ENCODE measurements around the gene GLMN. TPM values are rescaled to one million over a fixed set of nuclear protein-coding genes. Genes with fewer than 3 reads are reported as not detected.
A peak's percentile ranks its signal among the peaks of the same experiment; 100 is the strongest.

The GLMN gene
- total RNA-seq, 1 donor from 2014 or later: 13.5 TPM

GRCh38 chr1:92217721-92218120 is 81.1 kb downstream of the GLMN start, which contains the start of gene C1orf146:
C1orf146 (plus strand) TSS chr1:92217915; CDS start chr1:92231421, 13,506 bp downstream.
- no peak for DNase-seq (ENCODE audit: low read depth)
- no peak for TF ChIP-seq EZH2 (IDR thresholded peaks at IDR 0.05; ENCODE audit: insufficient read depth, low read length)
- TF ChIP-seq, protein P1, sequence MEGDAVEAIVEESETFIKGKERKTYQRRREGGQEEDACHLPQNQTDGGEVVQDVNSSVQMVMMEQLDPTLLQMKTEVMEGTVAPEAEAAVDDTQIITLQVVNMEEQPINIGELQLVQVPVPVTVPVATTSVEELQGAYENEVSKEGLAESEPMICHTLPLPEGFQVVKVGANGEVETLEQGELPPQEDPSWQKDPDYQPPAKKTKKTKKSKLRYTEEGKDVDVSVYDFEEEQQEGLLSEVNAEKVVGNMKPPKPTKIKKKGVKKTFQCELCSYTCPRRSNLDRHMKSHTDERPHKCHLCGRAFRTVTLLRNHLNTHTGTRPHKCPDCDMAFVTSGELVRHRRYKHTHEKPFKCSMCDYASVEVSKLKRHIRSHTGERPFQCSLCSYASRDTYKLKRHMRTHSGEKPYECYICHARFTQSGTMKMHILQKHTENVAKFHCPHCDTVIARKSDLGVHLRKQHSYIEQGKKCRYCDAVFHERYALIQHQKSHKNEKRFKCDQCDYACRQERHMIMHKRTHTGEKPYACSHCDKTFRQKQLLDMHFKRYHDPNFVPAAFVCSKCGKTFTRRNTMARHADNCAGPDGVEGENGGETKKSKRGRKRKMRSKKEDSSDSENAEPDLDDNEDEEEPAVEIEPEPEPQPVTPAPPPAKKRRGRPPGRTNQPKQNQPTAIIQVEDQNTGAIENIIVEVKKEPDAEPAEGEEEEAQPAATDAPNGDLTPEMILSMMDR (IDR thresholded peaks at IDR 0.05; ENCODE audit: insufficient read depth, low read depth, low read length): no peak
- no peak for FAIRE-seq
- Histone ChIP-seq H3K9ac (ENCODE audit: low read length) (no peak within 1 kb of the TSS), H3K27ac (ENCODE audit: low read depth, low read length) (no peak within 1 kb of the TSS), H3K27me3 (ENCODE audit: insufficient read depth, low read length) (no peaks in the 10 kb centered on the region), H4K20me1 (ENCODE audit: insufficient read depth, low read length) (no peaks in the 10 kb centered on the region), H2AFZ (ENCODE audit: low read depth, low read length) (no peak within 1 kb of the TSS), H3K79me2 (ENCODE audit: insufficient read depth, low read length) (no peaks in the 10 kb centered on the region), H3K4me1 (ENCODE audit: insufficient read depth, low read length) (no peaks in the 10 kb centered on the region), H3K36me3 (ENCODE audit: insufficient read depth, low read length) (no peaks in the 10 kb centered on the region), H3K4me2 (ENCODE audit: low read length) (no peak within 1 kb of the TSS), H3K4me3 (ENCODE audit: insufficient read depth, low read depth, low read length) (no peak within 1 kb of the TSS), H3K9me3 (ENCODE audit: insufficient read depth, low read depth, low read length) (no peaks in the 10 kb centered on the region)
- H3K4me1 Mint-ChIP-seq (ENCODE audit: low read depth, unreplicated experiment): no peaks in the 10 kb centered on the region
- H3K36me3 Mint-ChIP-seq (ENCODE audit: low read depth, unreplicated experiment): no peaks in the 10 kb centered on the region
- no peak within 1 kb of the TSS for H3K4me3 Mint-ChIP-seq (ENCODE audit: unreplicated experiment)
- peaks cover 3% of the 10 kb centered on the region for H3K27me3 Mint-ChIP-seq (ENCODE audit: low read depth, unreplicated experiment)
- H3K27ac Mint-ChIP-seq (ENCODE audit: unreplicated experiment): no peak within 1 kb of the TSS
- H3K9me3 Mint-ChIP-seq (ENCODE audit: unreplicated experiment): no peaks in the 10 kb centered on the region

GRCh38 chr1:92211166-92211565 is 87.6 kb downstream of the GLMN start:
- no peaks in the 10 kb centered on the region for H3K79me2 ChIP-seq (ENCODE audit: insufficient read depth, low read length)
- no peak for FAIRE-seq
- no peak overlapping the region for H3K9ac ChIP-seq (ENCODE audit: low read length)
- H3K4me1 Mint-ChIP-seq (ENCODE audit: low read depth, unreplicated experiment): peaks cover 9% of the 10 kb centered on the region
- no peaks in the 10 kb centered on the region for H3K36me3 ChIP-seq (ENCODE audit: insufficient read depth, low read length)
- H3K4me1 ChIP-seq (ENCODE audit: insufficient read depth, low read length): peaks cover 3% of the 10 kb centered on the region
- no peak overlapping the region for H2AFZ ChIP-seq (ENCODE audit: low read depth, low read length)
- H3K9me3 ChIP-seq (ENCODE audit: insufficient read depth, low read depth, low read length): no peaks in the 10 kb centered on the region
- H3K9me3 Mint-ChIP-seq (ENCODE audit: unreplicated experiment): no peaks in the 10 kb centered on the region
- peak overlapping the region; percentile 40 for H3K4me2 ChIP-seq (ENCODE audit: low read length)
- no peaks in the 10 kb centered on the region for H3K27me3 ChIP-seq (ENCODE audit: insufficient read depth, low read length)
- peak; percentile 85 for DNase-seq (ENCODE audit: low read depth)
- TF ChIP-seq EZH2 (IDR thresholded peaks at IDR 0.05; ENCODE audit: insufficient read depth, low read length): no peak
- TF ChIP-seq, protein P1 (IDR thresholded peaks at IDR 0.05; ENCODE audit: insufficient read depth, low read depth, low read length): no peak
- H4K20me1 ChIP-seq (ENCODE audit: insufficient read depth, low read length): no peaks in the 10 kb centered on the region
- peak overlapping the region; percentile 29 for H3K27ac ChIP-seq (ENCODE audit: low read depth, low read length)
- H3K4me3 ChIP-seq (ENCODE audit: insufficient read depth, low read depth, low read length): no peak overlapping the region
- H3K27ac Mint-ChIP-seq (ENCODE audit: unreplicated experiment): peak overlapping the region; percentile 73
- H3K4me3 Mint-ChIP-seq (ENCODE audit: unreplicated experiment): no peak overlapping the region
- no peaks in the 10 kb centered on the region for H3K27me3 Mint-ChIP-seq (ENCODE audit: low read depth, unreplicated experiment)
- no peaks in the 10 kb centered on the region for H3K36me3 Mint-ChIP-seq (ENCODE audit: low read depth, unreplicated experiment)

- FAIRE-seq (peak; percentile 41), DNase-seq (ENCODE audit: low read depth) (peak; percentile 53)
- Histone ChIP-seq H3K27me3 (ENCODE audit: insufficient read depth, low read length) (no peaks in the 10 kb centered on the region), H4K20me1 (ENCODE audit: insufficient read depth, low read length) (no peaks in the 10 kb centered on the region), H3K9me3 (ENCODE audit: insufficient read depth, low read depth, low read length) (no peaks in the 10 kb centered on the region), H3K36me3 (ENCODE audit: insufficient read depth, low read length) (no peaks in the 10 kb centered on the region), H3K27ac (ENCODE audit: low read depth, low read length) (peak overlapping the region; percentile 29), H3K4me3 (ENCODE audit: insufficient read depth, low read depth, low read length) (no peak overlapping the region), H3K79me2 (ENCODE audit: insufficient read depth, low read length) (no peaks in the 10 kb centered on the region), H2AFZ (ENCODE audit: low read depth, low read length) (no peak overlapping the region), H3K9ac (ENCODE audit: low read length) (no peak overlapping the region), H3K4me2 (ENCODE audit: low read length) (peak overlapping the region; percentile 40), H3K4me1 (ENCODE audit: insufficient read depth, low read length) (peaks cover 3% of the 10 kb centered on the region)
- no peak overlapping the region for H3K4me3 Mint-ChIP-seq (ENCODE audit: unreplicated experiment)
- peak overlapping the region; percentile 73 for H3K27ac Mint-ChIP-seq (ENCODE audit: unreplicated experiment)
- H3K27me3 Mint-ChIP-seq (ENCODE audit: low read depth, unreplicated experiment): no peaks in the 10 kb centered on the region
- peaks cover 9% of the 10 kb centered on the region for H3K4me1 Mint-ChIP-seq (ENCODE audit: low read depth, unreplicated experiment)
- no peaks in the 10 kb centered on the region for H3K36me3 Mint-ChIP-seq (ENCODE audit: low read depth, unreplicated experiment)
- TF ChIP-seq, protein P1 (IDR thresholded peaks at IDR 0.05; ENCODE audit: insufficient read depth, low read depth, low read length): no peak
- TF ChIP-seq EZH2 (IDR thresholded peaks at IDR 0.05; ENCODE audit: insufficient read depth, low read length): no peak
- H3K9me3 Mint-ChIP-seq (ENCODE audit: unreplicated experiment): no peaks in the 10 kb centered on the region
Measured at GRCh38 chr1:92210701-92211100, 88.1 kb downstream of the GLMN start.
